Ovary (tissue), 9 donors: ENCODE measurements around the gene FAH. TPM values are rescaled to one million over a fixed set of nuclear protein-coding genes. Genes with fewer than 3 reads are reported as not detected.

Experiments
- DNase-seq, 5 donors: peaks; one replicate each; pipeline ENCODE4 v3.0.0-alpha.2; 2019 to 2020
- H3K27ac ChIP-seq, 2 donors: fragments of 200-600 bp; one replicate each; pipeline versions ENCODE4 v1.5.1 to v1.8.0; 2019 to 2022
- H3K27me3 ChIP-seq: fragments of 200-600 bp; one replicate; pipeline ENCODE4 v1.8.0; 2022
- H3K36me3 ChIP-seq: fragments of 200-600 bp; sonication (generic); one replicate; pipeline ENCODE4 v1.5.1; 2019
- H3K4me1 ChIP-seq: one replicate; pipeline ENCODE4 v1.8.1; 2013; ENCODE audit warnings: mild to moderate bottlenecking, moderate library complexity; ENCODE audit not compliant: insufficient read depth
- H3K4me3 ChIP-seq: fragments of 200-600 bp; sonication (generic); one replicate; pipeline ENCODE4 v1.5.1; 2017
- H3K9me3 ChIP-seq, 2 donors: fragments of 200-600 bp in 1 of 2; sonication (generic) in 1 of 2; one replicate each; pipeline versions ENCODE4 v1.5.1 to v1.8.1; 2013 to 2019; ENCODE audit warnings: mild to moderate bottlenecking in 1 of 2, moderate library complexity in 1 of 2
- EP300 ChIP-seq: sonication (generic); formaldehyde crosslinking; IDR thresholded peaks from one replicate; pipeline ENCODE4 v1.6.1; 2017; ENCODE audit warnings: antibody characterized with exemption
- POLR2A ChIP-seq: fragments of 450-650 bp; IDR thresholded peaks from one replicate; pipeline ENCODE4 v1.6.1; 2017; ENCODE audit warnings: antibody characterized with exemption, mild to moderate bottlenecking, moderate library complexity
- WGBS, 3 donors: extraction: QIAGEN DNeasy Blood & Tissue Kit in 1 of 3; methylation state at CpG; one replicate each; pipeline versions ENCODE4 v1.1.5 to v1.1.7; 2013 to 2017; 5-methylcytosine and 5-hydroxymethylcytosine counted together
- intact Hi-C, 4 donors: fragments of 100-400 bp; cut with DNase I; formaldehyde crosslinking; loops; one replicate each; pipeline versions ENCODE4 v1.11.0 to v1.15.1; 2022 to 2023
- polyA plus RNA-seq, 2 donors: library from polyadenylated mRNA; stranded (reverse); fragments of 200-250 nt in 1 of 2; fragments of 350-450 nt in 1 of 2; fragmentation: Illumina TruSeq in 1 of 2; extraction: RNeasy Lipid Tissue Mini Kit (QIAGEN cat#74804) in 1 of 2; gene quantifications; one replicate each; pipeline ENCODE4 v1.2.3, GENCODE V29; 2013 to 2014
- total RNA-seq, 7 donors: library from RNA; depleted of rRNA in 2 of 7; stranded (reverse); fragments of >200 nt in 2 of 7; fragmentation: NEBNext Ultra II Directional in 3 of 7; extraction: Animal tissue kit (Norgen Biotek cat#: 25700) in 3 of 7; gene quantifications; one replicate each; pipeline versions ENCODE4 v1.1.0 to v1.2.4, GENCODE V29; 2016 to 2023
- TF ChIP-seq, protein P1 (sequence below), 3 donors: fragments of 450-650 bp in 2 of 3; fragments of 200-600 bp in 1 of 3; IDR thresholded peaks; one replicate each; pipeline versions ENCODE4 v1.5.1 to v1.8.0; 2016 to 2022; ENCODE audit warnings: antibody characterized with exemption in 3 of 3, mild to moderate bottlenecking in 1 of 3
- donor health status: DM: no; HTN: no; CAD: no; lungs with moderate emphysema.
- donor health status: DM: no; HTN: no; CAD: no.
- donor health status: Bipolar disorder and iron deficiency.
- donor health status: DM: yes; HTN: yes; CAD: no.
- donor health status: DM: no; HTN: no; CAD: no.
- donor health status: DM: yes; HTN: yes; CAD: no.

The FAH gene
- total and polyA plus RNA-seq, 9 donors = 19.0 to 47.2 (median 30.8) TPM

DNA sequence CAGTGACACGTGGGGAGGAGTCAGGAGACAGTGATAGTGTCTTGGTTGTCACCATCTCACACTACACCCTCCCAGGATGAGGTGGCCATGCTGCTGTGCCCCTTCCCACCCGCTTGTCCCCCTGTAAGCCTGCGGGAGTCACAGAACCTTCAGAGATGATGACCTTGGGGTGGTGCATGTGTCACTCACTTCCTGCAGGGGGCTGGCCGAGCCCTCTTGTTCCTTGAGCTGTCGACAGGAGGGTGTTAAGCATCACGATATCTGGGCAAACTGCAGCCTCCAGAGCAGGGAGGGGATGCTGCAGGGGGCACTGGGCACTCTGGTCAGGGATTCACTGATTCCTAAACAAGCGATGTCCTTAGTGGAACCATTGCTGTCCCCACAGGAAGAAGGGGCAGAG, 27.7 kb downstream of the FAH start:
- Histone ChIP-seq H3K27me3 (no peaks in the 10 kb centered on the region), H3K4me3 (no peak overlapping the region), H3K27ac (no peak overlapping the region), H3K9me3 (no peaks in the 10 kb centered on the region), H3K4me1 (peaks cover 5% of the 10 kb centered on the region), H3K36me3 (no peaks in the 10 kb centered on the region)
- TF ChIP-seq, protein P1, sequence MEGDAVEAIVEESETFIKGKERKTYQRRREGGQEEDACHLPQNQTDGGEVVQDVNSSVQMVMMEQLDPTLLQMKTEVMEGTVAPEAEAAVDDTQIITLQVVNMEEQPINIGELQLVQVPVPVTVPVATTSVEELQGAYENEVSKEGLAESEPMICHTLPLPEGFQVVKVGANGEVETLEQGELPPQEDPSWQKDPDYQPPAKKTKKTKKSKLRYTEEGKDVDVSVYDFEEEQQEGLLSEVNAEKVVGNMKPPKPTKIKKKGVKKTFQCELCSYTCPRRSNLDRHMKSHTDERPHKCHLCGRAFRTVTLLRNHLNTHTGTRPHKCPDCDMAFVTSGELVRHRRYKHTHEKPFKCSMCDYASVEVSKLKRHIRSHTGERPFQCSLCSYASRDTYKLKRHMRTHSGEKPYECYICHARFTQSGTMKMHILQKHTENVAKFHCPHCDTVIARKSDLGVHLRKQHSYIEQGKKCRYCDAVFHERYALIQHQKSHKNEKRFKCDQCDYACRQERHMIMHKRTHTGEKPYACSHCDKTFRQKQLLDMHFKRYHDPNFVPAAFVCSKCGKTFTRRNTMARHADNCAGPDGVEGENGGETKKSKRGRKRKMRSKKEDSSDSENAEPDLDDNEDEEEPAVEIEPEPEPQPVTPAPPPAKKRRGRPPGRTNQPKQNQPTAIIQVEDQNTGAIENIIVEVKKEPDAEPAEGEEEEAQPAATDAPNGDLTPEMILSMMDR (IDR thresholded peaks at IDR 0.05) = no peak
- TF ChIP-seq EP300 = no peak
- TF ChIP-seq POLR2A = no peak
- DNase-seq = no peak
- intact Hi-C loops = no loop called here
- 80 to 84% (median 81%) methylated on average over 7 of the region's 7 CpGs for WGBS, 3 donors

DNA sequence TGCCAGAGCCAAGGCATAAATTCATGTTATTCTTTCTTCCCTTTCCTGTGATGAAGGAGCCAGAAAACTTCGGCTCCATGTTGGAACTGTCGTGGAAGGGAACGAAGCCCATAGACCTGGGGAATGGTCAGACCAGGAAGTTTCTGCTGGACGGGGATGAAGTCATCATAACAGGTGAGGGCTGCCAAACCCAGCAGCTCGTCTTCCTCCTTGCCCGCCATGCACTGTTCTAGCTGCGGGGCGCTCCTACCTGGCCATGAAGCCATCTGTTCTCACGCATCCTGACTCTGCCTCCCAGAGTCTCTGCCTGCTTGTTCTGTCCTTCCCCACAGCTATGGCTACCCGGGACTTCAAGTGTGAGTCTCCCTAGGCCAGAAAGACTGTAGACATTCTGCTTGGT, 28.2 kb downstream of the FAH start:
- no peak for DNase-seq
- TF ChIP-seq, protein P1 (IDR thresholded peaks at IDR 0.05) = no peak
- no peak for TF ChIP-seq POLR2A
- TF ChIP-seq EP300 = no peak
- Histone ChIP-seq H3K36me3 (no peaks in the 10 kb centered on the region), H3K4me1 (peaks cover 5% of the 10 kb centered on the region), H3K9me3 (no peaks in the 10 kb centered on the region), H3K27ac (no peak overlapping the region), H3K4me3 (no peak overlapping the region), H3K27me3 (no peaks in the 10 kb centered on the region)
- intact Hi-C loops = no loop called here
- 92 to 96% (median 95%) methylated on average over 10 of the region's 10 CpGs for WGBS, 3 donors

DNA sequence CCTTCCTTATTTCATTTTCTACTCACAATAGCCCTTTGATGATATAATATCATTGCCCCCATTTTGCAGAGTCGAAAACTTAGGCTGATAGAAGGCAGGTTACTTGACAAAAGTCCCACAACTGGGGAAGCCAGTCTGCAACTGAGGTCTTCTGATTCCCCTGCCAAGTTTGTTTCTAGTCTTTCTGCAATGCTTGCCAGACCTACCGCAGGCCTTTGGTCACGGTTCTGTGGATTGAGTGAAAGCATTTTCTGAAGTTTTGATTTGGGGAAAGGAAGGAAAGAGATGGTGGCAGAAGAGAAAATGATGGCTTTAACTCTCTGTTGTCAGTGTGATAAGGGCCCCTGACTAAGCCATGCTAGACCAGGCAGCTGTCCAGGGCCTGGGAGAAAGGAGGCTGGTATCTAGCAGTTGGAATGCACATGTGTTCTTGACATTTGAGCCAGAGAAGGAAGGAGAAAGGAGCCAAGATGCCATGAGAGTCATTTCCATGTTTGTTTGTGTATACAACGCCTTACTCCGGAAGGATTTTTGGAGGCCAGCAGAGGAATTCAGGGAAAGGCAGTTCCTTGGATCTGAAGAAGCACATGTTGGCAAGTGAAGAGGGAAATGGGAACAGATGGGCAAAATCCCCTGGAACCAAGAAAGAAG, 29.9 kb downstream of the FAH start:
- WGBS, 3 donors = 5 to 22% (median 10%) methylated on average over 5 of the region's 5 CpGs
- no peaks in the 10 kb centered on the region for H3K9me3 ChIP-seq
- TF ChIP-seq POLR2A (no peak), EP300 (no peak)
- TF ChIP-seq, protein P1 (IDR thresholded peaks at IDR 0.05) = no peak
- no peaks in the 10 kb centered on the region for H3K27me3 ChIP-seq
- peaks cover 5% of the 10 kb centered on the region for H3K4me1 ChIP-seq
- no peak overlapping the region for H3K27ac ChIP-seq
- H3K4me3 ChIP-seq = no peak overlapping the region
- H3K36me3 ChIP-seq = no peaks in the 10 kb centered on the region
- intact Hi-C loops = no loop called here
- DNase-seq = no peak

DNA sequence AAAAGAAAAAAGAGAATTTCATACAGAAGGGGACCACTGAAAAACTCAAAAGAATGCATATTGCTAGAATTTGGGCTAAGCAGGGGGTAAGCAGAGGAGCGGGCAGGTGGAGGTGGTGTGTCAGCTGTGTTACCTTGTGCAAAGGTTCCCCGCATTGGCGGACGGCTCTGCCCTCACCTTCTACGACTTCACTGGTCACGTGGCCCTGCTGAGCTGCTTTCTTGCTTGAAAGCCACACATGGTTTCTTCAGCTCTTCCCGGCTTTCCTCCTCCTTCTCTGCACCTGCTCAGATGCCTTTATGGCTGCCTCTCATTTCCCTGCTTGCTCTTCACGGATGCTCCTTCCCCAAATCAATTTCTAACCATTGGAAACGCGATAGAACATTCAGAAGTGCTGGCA, 30.5 kb downstream of the FAH start:
- WGBS, 3 donors = 87 to 93% (median 92%) methylated on average over 10 of the region's 10 CpGs
- TF ChIP-seq POLR2A = no peak
- TF ChIP-seq, protein P1 (IDR thresholded peaks at IDR 0.05) = no peak
- H3K36me3 ChIP-seq = no peaks in the 10 kb centered on the region
- H3K27me3 ChIP-seq = no peaks in the 10 kb centered on the region
- H3K9me3 ChIP-seq = no peaks in the 10 kb centered on the region
- no peak overlapping the region for H3K27ac ChIP-seq
- H3K4me3 ChIP-seq = no peak overlapping the region
- peaks cover 5% of the 10 kb centered on the region for H3K4me1 ChIP-seq
- DNase-seq = no peak
- intact Hi-C loops = no loop called here
